Measurements from ENCODE around the gene EXO5.

DNA sequence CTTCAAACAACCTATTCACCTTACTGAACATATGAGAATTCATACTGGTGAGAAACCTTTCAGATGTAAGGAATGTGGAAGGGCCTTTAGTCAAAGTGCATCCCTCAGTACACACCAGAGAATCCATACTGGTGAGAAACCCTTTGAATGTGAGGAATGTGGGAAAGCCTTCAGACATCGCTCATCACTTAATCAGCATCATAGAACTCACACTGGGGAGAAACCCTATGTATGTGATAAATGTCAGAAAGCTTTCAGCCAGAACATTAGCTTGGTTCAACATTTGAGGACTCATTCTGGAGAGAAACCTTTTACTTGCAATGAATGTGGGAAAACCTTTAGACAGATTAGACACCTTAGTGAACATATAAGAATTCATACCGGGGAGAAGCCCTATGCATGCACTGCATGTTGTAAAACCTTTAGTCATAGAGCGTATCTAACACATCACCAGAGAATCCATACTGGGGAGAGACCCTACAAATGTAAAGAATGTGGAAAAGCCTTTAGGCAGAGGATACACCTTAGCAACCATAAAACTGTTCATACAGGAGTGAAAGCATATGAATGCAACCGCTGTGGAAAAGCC lies 13.2 kb upstream of the EXO5 start:
- TF ChIP-seq, protein P1, sequence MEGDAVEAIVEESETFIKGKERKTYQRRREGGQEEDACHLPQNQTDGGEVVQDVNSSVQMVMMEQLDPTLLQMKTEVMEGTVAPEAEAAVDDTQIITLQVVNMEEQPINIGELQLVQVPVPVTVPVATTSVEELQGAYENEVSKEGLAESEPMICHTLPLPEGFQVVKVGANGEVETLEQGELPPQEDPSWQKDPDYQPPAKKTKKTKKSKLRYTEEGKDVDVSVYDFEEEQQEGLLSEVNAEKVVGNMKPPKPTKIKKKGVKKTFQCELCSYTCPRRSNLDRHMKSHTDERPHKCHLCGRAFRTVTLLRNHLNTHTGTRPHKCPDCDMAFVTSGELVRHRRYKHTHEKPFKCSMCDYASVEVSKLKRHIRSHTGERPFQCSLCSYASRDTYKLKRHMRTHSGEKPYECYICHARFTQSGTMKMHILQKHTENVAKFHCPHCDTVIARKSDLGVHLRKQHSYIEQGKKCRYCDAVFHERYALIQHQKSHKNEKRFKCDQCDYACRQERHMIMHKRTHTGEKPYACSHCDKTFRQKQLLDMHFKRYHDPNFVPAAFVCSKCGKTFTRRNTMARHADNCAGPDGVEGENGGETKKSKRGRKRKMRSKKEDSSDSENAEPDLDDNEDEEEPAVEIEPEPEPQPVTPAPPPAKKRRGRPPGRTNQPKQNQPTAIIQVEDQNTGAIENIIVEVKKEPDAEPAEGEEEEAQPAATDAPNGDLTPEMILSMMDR (IDR thresholded peaks at IDR 0.05; ENCODE audit: control extremely low read depth in 1 of 3, insufficient read depth in 1 of 3, low read depth in 1 of 3, low read length in 3 of 3): no peak
- TF ChIP-seq EP300 (IDR thresholded peaks at IDR 0.05; ENCODE audit: borderline replicate concordance in 1 of 2, low read depth in 2 of 2, low read length in 2 of 2): no peak
- TF ChIP-seq KDM4A (IDR thresholded peaks at IDR 0.05; ENCODE audit: low read depth, low read length, severe bottlenecking): no peak
- TF ChIP-seq, protein P2, sequence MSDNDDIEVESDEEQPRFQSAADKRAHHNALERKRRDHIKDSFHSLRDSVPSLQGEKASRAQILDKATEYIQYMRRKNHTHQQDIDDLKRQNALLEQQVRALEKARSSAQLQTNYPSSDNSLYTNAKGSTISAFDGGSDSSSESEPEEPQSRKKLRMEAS (IDR thresholded peaks at IDR 0.05): no peak
- TF ChIP-seq CHD2 (IDR thresholded peaks at IDR 0.05; ENCODE audit: low read length): no peak
- TF ChIP-seq, protein P3, sequence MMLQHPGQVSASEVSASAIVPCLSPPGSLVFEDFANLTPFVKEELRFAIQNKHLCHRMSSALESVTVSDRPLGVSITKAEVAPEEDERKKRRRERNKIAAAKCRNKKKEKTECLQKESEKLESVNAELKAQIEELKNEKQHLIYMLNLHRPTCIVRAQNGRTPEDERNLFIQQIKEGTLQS (IDR thresholded peaks at IDR 0.05; ENCODE audit: insufficient read depth, low read depth, low read length): no peak
- no peak for TF ChIP-seq KDM1A (IDR thresholded peaks at IDR 0.05; ENCODE audit: borderline replicate concordance, low read length)
- no peak for TF ChIP-seq POLR2A (IDR thresholded peaks at IDR 0.05; ENCODE audit: control extremely low read depth in 1 of 2, low read depth in 2 of 2, low read length in 2 of 2)
- TF ChIP-seq SP1 (IDR thresholded peaks at IDR 0.05; ENCODE audit: low read depth, low read length): no peak
- no peak for TF ChIP-seq POLR2AphosphoS5 (IDR thresholded peaks at IDR 0.05; ENCODE audit: low read depth, low read length)
- no peak for TF ChIP-seq RFX5 (IDR thresholded peaks at IDR 0.05; ENCODE audit: borderline replicate concordance, low read depth, low read length)
- TF ChIP-seq BRCA1 (IDR thresholded peaks at IDR 0.05; ENCODE audit: low read depth, low read length): no peak
